Measurements from ENCODE around the gene CCR5.

Gene CCR5

DNA sequence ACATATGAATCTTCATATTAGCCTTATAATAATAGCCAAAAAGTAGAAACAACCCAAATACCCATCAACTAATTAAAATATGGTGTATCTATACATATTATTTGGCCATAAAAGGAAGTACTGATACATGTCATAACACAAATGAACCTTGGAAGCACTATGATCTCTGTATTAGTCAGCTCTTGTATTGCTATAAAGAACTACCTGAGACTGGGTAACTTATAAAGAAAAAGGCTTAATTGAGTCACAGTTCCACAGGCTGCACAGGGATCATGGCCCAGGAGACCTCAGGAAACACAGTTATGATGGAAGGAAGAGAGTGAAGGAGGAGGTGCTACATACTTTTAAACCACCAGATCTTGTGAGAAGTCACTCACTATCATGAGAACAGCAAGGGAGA is 32.8 kb upstream of the CCR5 start:
- DNase-seq (ENCODE audit: low read depth): no peak
- no peak overlapping the region for H3K4me3 ChIP-seq (ENCODE audit: low read depth, low read length)
- no peak for TF ChIP-seq CTCF (conservative IDR thresholded peaks at IDR 0.05; ENCODE audit: low read depth, low read length)

DNA sequence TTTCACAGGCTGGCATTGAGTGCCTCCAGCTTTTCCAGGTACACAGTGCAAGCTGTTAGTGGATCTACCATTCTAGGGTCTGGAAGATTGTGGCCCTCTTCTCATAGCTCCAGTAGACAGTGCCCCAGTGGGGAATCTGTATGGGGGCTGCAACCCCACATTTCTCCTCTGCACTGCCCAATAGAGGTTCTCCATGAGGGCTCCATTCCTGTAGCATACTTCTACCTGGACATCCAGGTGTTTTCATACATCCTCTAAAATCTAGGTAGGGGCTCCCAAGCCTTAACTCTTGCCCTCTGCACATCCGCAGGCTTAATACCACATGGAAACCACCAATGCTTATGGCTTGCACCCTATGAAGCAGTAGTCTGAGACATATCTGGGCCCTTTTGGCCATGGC is 31.9 kb upstream of the CCR5 start:
- DNase-seq (ENCODE audit: low read depth): no peak
- no peak overlapping the region for H3K4me3 ChIP-seq (ENCODE audit: low read depth, low read length)
- no peak for TF ChIP-seq CTCF (conservative IDR thresholded peaks at IDR 0.05; ENCODE audit: low read depth, low read length)

GRCh38 chr3:46344476-46344875 is 26.3 kb upstream of the CCR5 start:
- no peak for TF ChIP-seq CTCF (conservative IDR thresholded peaks at IDR 0.05; ENCODE audit: low read depth, low read length)
- H3K4me3 ChIP-seq (ENCODE audit: low read depth, low read length): no peak overlapping the region
- no peak for DNase-seq (ENCODE audit: low read depth)

DNA sequence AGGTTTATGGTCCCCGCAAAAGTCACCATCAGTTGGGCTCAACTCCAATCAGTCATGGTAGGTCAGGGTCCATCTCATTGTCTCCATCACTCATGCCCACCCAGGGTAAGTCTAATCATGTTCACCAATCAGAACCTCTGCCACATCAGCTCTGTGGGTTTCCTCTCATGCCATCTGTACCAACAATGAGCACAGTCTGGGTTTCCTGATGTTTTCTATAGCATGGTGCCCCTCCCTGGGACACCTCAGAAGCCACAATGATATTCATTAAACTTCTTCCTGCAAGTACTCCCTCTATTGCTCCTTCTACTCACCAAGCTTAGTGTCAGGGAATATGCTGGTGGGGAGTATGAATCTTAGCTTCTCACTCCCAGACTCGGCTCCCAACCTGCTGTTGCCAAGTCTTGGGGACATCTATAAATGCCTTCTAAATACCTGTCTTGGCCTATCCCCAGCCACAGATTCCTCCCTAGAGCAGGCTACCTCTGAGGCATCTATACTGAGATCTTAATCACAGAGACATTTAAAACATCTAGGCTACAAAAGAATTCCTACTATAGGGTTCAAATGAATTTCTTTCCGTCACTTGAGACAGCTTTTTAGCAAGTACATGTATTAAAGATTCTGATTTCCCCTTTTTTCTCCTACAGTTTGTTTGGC is 21.8 kb upstream of the CCR5 start:
- no peak for TF ChIP-seq CTCF (conservative IDR thresholded peaks at IDR 0.05; ENCODE audit: low read depth, low read length)
- no peak overlapping the region for H3K4me3 ChIP-seq (ENCODE audit: low read depth, low read length)
- DNase-seq (ENCODE audit: low read depth): no peak

- H3K4me3 ChIP-seq (ENCODE audit: low read depth, low read length): no peak overlapping the region
- TF ChIP-seq CTCF (conservative IDR thresholded peaks at IDR 0.05; ENCODE audit: low read depth, low read length): no peak
- DNase-seq (ENCODE audit: low read depth): no peak
These were observed 21.1 kb upstream of the CCR5 start for GRCh38 chr3:46349484-46350261.

GRCh38 chr3:46350262-46350565 is 20.5 kb upstream of the CCR5 start:
- TF ChIP-seq CTCF (conservative IDR thresholded peaks at IDR 0.05; ENCODE audit: low read depth, low read length): no peak
- no peak overlapping the region for H3K4me3 ChIP-seq (ENCODE audit: low read depth, low read length)
- no peak for DNase-seq (ENCODE audit: low read depth)

DNA sequence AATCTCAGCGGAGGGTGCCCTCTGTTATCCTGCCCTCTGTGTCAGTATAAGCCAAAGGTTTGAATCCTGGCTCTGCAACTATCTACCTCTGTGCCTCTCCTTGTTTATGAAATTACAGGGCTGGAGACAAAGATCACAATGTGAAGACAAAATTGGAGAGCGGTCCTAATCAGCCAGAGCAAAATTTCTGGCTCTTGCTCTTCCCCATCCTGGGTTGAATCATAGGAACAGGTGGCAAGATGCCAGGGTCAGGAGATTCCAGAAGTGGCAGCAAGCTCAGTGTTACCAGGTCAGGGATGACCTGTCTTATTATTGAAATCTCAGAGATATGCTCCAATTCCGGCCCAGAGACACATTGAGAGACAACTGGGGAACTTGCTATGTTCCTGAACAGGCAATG is 19.1 kb upstream of the CCR5 start:
- H3K4me3 ChIP-seq (ENCODE audit: low read depth, low read length): no peak overlapping the region
- no peak for DNase-seq (ENCODE audit: low read depth)
- TF ChIP-seq CTCF (conservative IDR thresholded peaks at IDR 0.05; ENCODE audit: low read depth, low read length): no peak

Measured in choroid plexus epithelial cell (primary cell).